Measurements from ENCODE around the gene VTA1.
"Not testable (repeated sequence)": the region's sequence is repeated elsewhere in the genome, so short reads cannot be mapped to it uniquely, and the experiment has no call there.

Gene VTA1

GRCh38 chr6:142229518-142230270, 82.6 kb downstream of the VTA1 start:
- not testable (repeated sequence) for DNase-seq

- peak in 2 of 3 donors; percentile 4 to 10 for DNase-seq
Observed at GRCh38 chr6:142232206-142233044, 85.4 kb downstream of the VTA1 start.

GRCh38 chr6:142233945-142234682, 87.1 kb downstream of the VTA1 start:
- DNase-seq = no peak

GRCh38 chr6:142235272-142235671, 88.2 kb downstream of the VTA1 start:
- no peak for DNase-seq

- no peak for DNase-seq
Observed at GRCh38 chr6:142235791-142236190, 88.7 kb downstream of the VTA1 start.

GRCh38 chr6:142236691-142237090, 89.6 kb downstream of the VTA1 start:
- DNase-seq = no peak

- DNase-seq = no peak
Observed at GRCh38 chr6:142238881-142239280, 91.8 kb downstream of the VTA1 start.

GRCh38 chr6:142240179-142240578, 93.1 kb downstream of the VTA1 start:
- no peak for DNase-seq

GRCh38 chr6:142241061-142241460, 94.0 kb downstream of the VTA1 start:
- peak in 2 of 3 donors; percentile 19 to 31 for DNase-seq

GRCh38 chr6:142242269-142242668, 95.2 kb downstream of the VTA1 start:
- DNase-seq = no peak

GRCh38 chr6:142246960-142247359, 99.9 kb downstream of the VTA1 start:
- no peak for DNase-seq

GRCh38 chr6:142249266-142249665, 102.2 kb downstream of the VTA1 start:
- DNase-seq = no peak

GRCh38 chr6:142251930-142252445, 104.9 kb downstream of the VTA1 start:
- DNase-seq = no peak

GRCh38 chr6:142254513-142254912, 107.5 kb downstream of the VTA1 start:
- DNase-seq = no peak

- DNase-seq = no peak
Observed at GRCh38 chr6:142255785-142256184, 108.7 kb downstream of the VTA1 start.

- DNase-seq = no peak
Observed at GRCh38 chr6:142258305-142258704, 111.2 kb downstream of the VTA1 start.

GRCh38 chr6:142258757-142259156, 111.7 kb downstream of the VTA1 start:
- no peak for DNase-seq

- no peak for DNase-seq
Observed at GRCh38 chr6:142260748-142261147, 113.7 kb downstream of the VTA1 start.

GRCh38 chr6:142262231-142262630, 115.2 kb downstream of the VTA1 start:
- no peak for DNase-seq

GRCh38 chr6:142265476-142265875, 118.4 kb downstream of the VTA1 start:
- DNase-seq = no peak

- no peak for DNase-seq
Observed at GRCh38 chr6:142266060-142266459, 119.0 kb downstream of the VTA1 start.

GRCh38 chr6:142271476-142271875, 124.4 kb downstream of the VTA1 start:
- DNase-seq = no peak
